Brain microvascular endothelial cell (primary cell): ENCODE measurements around the gene IL19.
"Not testable (repeated sequence)": the region's sequence is repeated elsewhere in the genome, so short reads cannot be mapped to it uniquely, and the experiment has no call there.

Experiments used
- DNase-seq: peaks from one replicate; pipeline ENCODE4 v3.0.0-alpha.2; 2020
- H3K27ac ChIP-seq: fragments of 250-450 bp; sonication (Bioruptor Pico); 2 replicates; pipeline ENCODE4 v1.5.1; 2020; ENCODE audit warnings: mild to moderate bottlenecking, moderate library complexity
- H3K27me3 ChIP-seq: fragments of 250-450 bp; sonication (Bioruptor Pico); replicated peaks from 2 replicates; pipeline ENCODE4 v1.5.1; 2020; ENCODE audit warnings: mild to moderate bottlenecking
- H3K36me3 ChIP-seq: fragments of 250-450 bp; sonication (Bioruptor Pico); replicated peaks from 2 replicates; pipeline ENCODE4 v1.5.1; 2020; ENCODE audit warnings: mild to moderate bottlenecking
- H3K4me3 ChIP-seq: 2 replicates; pipeline ENCODE4 v1.5.1; 2011; ENCODE audit warnings: low read depth, mild to moderate bottlenecking, control low read depth, low read length, moderate library complexity
- CTCF ChIP-seq: IDR thresholded peaks from 2 replicates; pipeline ENCODE4 v1.5.1; 2011; ENCODE audit warnings: low read depth, mild to moderate bottlenecking, moderate library complexity, low read length, control low read depth, inconsistent platforms; ENCODE audit errors: missing control alignments
- in situ Hi-C: cut with HindIII; loops from 2 replicates; pipeline ENCODE4 v1.10.0; 2017; ENCODE audit warnings: low sequenced_read_pairs, low pct_ligation_motif_present

IL19 gene

GRCh38 chr1:206757524-206758266 lies 12.9 kb upstream of the IL19 start:
- no peak for DNase-seq
- Histone ChIP-seq H3K27me3 (peaks cover 15% of the 10 kb centered on the region), H3K27ac (no peak overlapping the region), H3K4me3 (no peak overlapping the region), H3K36me3 (no peaks in the 10 kb centered on the region)
- in situ Hi-C loops = no loop called here
- TF ChIP-seq CTCF = no peak

- no peak overlapping the region for H3K27ac ChIP-seq
- in situ Hi-C loops = no loop called here
- peaks cover 19% of the 10 kb centered on the region for H3K27me3 ChIP-seq
- no peaks in the 10 kb centered on the region for H3K36me3 ChIP-seq
- no peak overlapping the region for H3K4me3 ChIP-seq
- TF ChIP-seq CTCF = no peak
- no peak for DNase-seq
Observed at GRCh38 chr1:206760590-206760989, 10.0 kb upstream of the IL19 start.

GRCh38 chr1:206761159-206761768 lies 9.3 kb upstream of the IL19 start:
- DNase-seq = no peak
- Histone ChIP-seq H3K4me3 (no peak overlapping the region), H3K27ac (no peak overlapping the region), H3K27me3 (peaks cover 19% of the 10 kb centered on the region), H3K36me3 (no peaks in the 10 kb centered on the region)
- in situ Hi-C loops = no loop called here
- TF ChIP-seq CTCF = peak; percentile 56

GRCh38 chr1:206762741-206763364 lies 7.7 kb upstream of the IL19 start:
- H3K27me3 ChIP-seq = peaks cover 19% of the 10 kb centered on the region
- H3K4me3 ChIP-seq, in situ Hi-C loops, H3K27ac ChIP-seq, DNase-seq, H3K36me3 ChIP-seq: not testable (repeated sequence)

GRCh38 chr1:206765771-206766170 lies 4.8 kb upstream of the IL19 start:
- in situ Hi-C loops, H3K36me3 ChIP-seq, H3K27ac ChIP-seq, DNase-seq, H3K4me3 ChIP-seq: not testable (repeated sequence)
- peaks cover 22% of the 10 kb centered on the region for H3K27me3 ChIP-seq

GRCh38 chr1:206766251-206766856 lies 4.2 kb upstream of the IL19 start:
- peak; percentile 78 for DNase-seq
- H3K4me3 ChIP-seq = no peak overlapping the region
- no peak for TF ChIP-seq CTCF
- H3K27ac ChIP-seq = no peak overlapping the region
- no peaks in the 10 kb centered on the region for H3K36me3 ChIP-seq
- in situ Hi-C loops = no loop called here
- H3K27me3 ChIP-seq = peaks cover 24% of the 10 kb centered on the region
